Measurements from ENCODE around the gene ZNF628.

Gene ZNF628

GRCh38 chr19:55451163-55451964 is 25.1 kb upstream of the ZNF628 start:
- DNase-seq, result no peak

- DNase-seq, result peak; percentile 50
These were observed 24.3 kb upstream of the ZNF628 start for GRCh38 chr19:55451965-55452748.

- DNase-seq, result peak; percentile 96
These were observed 23.6 kb upstream of the ZNF628 start for GRCh38 chr19:55452749-55453346.

GRCh38 chr19:55453511-55454260 is 22.7 kb upstream of the ZNF628 start:
- DNase-seq, result no peak

- DNase-seq, result no peak
These were observed 21.6 kb upstream of the ZNF628 start for GRCh38 chr19:55454787-55455243.

- DNase-seq, result no peak
These were observed 20.7 kb upstream of the ZNF628 start for GRCh38 chr19:55455576-55456235.

GRCh38 chr19:55456347-55456746 is 20.1 kb upstream of the ZNF628 start:
- DNase-seq, result no peak

- DNase-seq, result no peak
These were observed 18.5 kb upstream of the ZNF628 start for GRCh38 chr19:55457683-55458457.

GRCh38 chr19:55459551-55459949 is 16.9 kb upstream of the ZNF628 start:
- no peak for DNase-seq

- DNase-seq, result no peak
These were observed 16.3 kb upstream of the ZNF628 start for GRCh38 chr19:55459950-55460657.

GRCh38 chr19:55460670-55461258 is 15.7 kb upstream of the ZNF628 start:
- DNase-seq, result peak; percentile 94

- DNase-seq, result peak; percentile 100
These were observed 15.0 kb upstream of the ZNF628 start, which contains the start of gene ISOC2 for GRCh38 chr19:55461259-55461973. Gene ISOC2, minus strand, starts transcription at chr19:55461642. Its CDS starts 5,156 bp downstream, at chr19:55456486.

GRCh38 chr19:55461974-55462626 is 14.3 kb upstream of the ZNF628 start:
- no peak for DNase-seq

- DNase-seq, result no peak
These were observed 13.7 kb upstream of the ZNF628 start for GRCh38 chr19:55462722-55463121.

- no peak for DNase-seq
These were observed 12.8 kb upstream of the ZNF628 start for GRCh38 chr19:55463583-55464031.

- DNase-seq, result no peak
These were observed 12.3 kb upstream of the ZNF628 start for GRCh38 chr19:55464039-55464661.

GRCh38 chr19:55464662-55465054 is 11.8 kb upstream of the ZNF628 start, which contains the start of gene C19orf85:
Gene C19orf85, minus strand, starts transcription at chr19:55464751. Its CDS starts 197 bp downstream, at chr19:55464554.
- no peak for DNase-seq

Data from right hindlimb (tissue), 1 donor.